Upper lobe of left lung (tissue), 4 donors: Measurements from ENCODE around the gene DNAJB8.

Experiments
- CTCF ChIP-seq, 6 experiments: fragments of 450-650 bp in 4 of 6; fragments of 200-600 bp in 2 of 6; sonication (generic) in 2 of 6; IDR thresholded peaks; one replicate each; pipeline ENCODE4 v1.5.1; 2016 to 2019; ENCODE audit warnings: antibody characterized with exemption in 6 of 6
- POLR2A ChIP-seq, 4 donors: fragments of 450-650 bp; IDR thresholded peaks; one replicate each; pipeline ENCODE4 v1.5.1; 2016 to 2017; ENCODE audit warnings: antibody characterized with exemption in 4 of 4, mild to moderate bottlenecking in 2 of 4
- POLR2AphosphoS5 ChIP-seq, 2 donors: sonication (generic); formaldehyde crosslinking; IDR thresholded peaks; one replicate each; pipeline ENCODE4 v1.5.1; 2017; ENCODE audit warnings: antibody characterized with exemption in 2 of 2

- no peak for TF ChIP-seq POLR2AphosphoS5 (IDR thresholded peaks at IDR 0.05)
- TF ChIP-seq POLR2A (IDR thresholded peaks at IDR 0.05), result no peak
- TF ChIP-seq CTCF (IDR thresholded peaks at IDR 0.05), result no peak
These were observed 18.2 kb downstream of the DNAJB8 start for GRCh38 chr3:128448491-128448890.
